Thyroid gland (tissue), 4 donors: ENCODE data around the gene PTPN21. TPM values are rescaled to one million over a fixed set of nuclear protein-coding genes. Genes with fewer than 3 reads are reported as not detected.

Experiments
- DNase-seq, 2 donors: peaks; one replicate each; pipeline ENCODE4 v3.0.0-alpha.2; 2019
- H3K27ac ChIP-seq, 3 donors: fragments of 200-600 bp; sonication (generic); 1 replicate in 2 of 3; 2 replicates in 1 of 3; pipeline ENCODE4 v1.5.1; 2016 to 2019; ENCODE audit warnings: mild to moderate bottlenecking in 1 of 3, moderate library complexity in 1 of 3
- H3K27me3 ChIP-seq: fragments of 200-600 bp; sonication (generic); one replicate; pipeline ENCODE4 v1.5.1; 2019
- H3K36me3 ChIP-seq, 2 donors: fragments of 200-600 bp; sonication (generic); one replicate each; pipeline ENCODE4 v1.5.1; 2016 to 2019
- H3K4me1 ChIP-seq, 2 donors: fragments of 200-600 bp; sonication (generic); one replicate each; pipeline ENCODE4 v1.5.1; 2017 to 2019
- H3K4me3 ChIP-seq, 3 donors: fragments of 200-600 bp; sonication (generic); replicated peaks in 1 of 3; 1 replicate in 2 of 3; 2 replicates in 1 of 3; pipeline ENCODE4 v1.5.1; 2016; ENCODE audit warnings: mild to moderate bottlenecking in 1 of 3
- H3K9me3 ChIP-seq: fragments of 200-600 bp; sonication (generic); one replicate; pipeline ENCODE4 v1.5.1; 2017
- POLR2A ChIP-seq, 2 donors: fragments of 450-650 bp; IDR thresholded peaks; one replicate each; pipeline ENCODE4 v1.6.1; 2017; ENCODE audit warnings: antibody characterized with exemption in 2 of 2, mild to moderate bottlenecking in 2 of 2, moderate library complexity in 1 of 2
- WGBS, 2 donors: methylation state at CpG; one replicate each; pipeline ENCODE4 v1.1.5; 2017; 5-methylcytosine and 5-hydroxymethylcytosine counted together
- intact Hi-C: fragments of 100-400 bp; cut with DNase I; formaldehyde crosslinking; loops from one replicate; pipeline ENCODE4 v1.15.1; 2023
- total RNA-seq, 4 donors: library from RNA; depleted of rRNA; stranded (reverse); fragments of >200 nt; gene quantifications; one replicate each; pipeline ENCODE4 v1.2.3, GENCODE V29; 2016
- TF ChIP-seq, protein P1 (sequence below), 6 experiments: fragments of 200-600 bp in 3 of 6; fragments of 450-650 bp in 3 of 6; sonication (generic) in 3 of 6; IDR thresholded peaks; one replicate each; pipeline ENCODE4 v1.5.1; 2016 to 2019; ENCODE audit warnings: antibody characterized with exemption in 6 of 6, mild to moderate bottlenecking in 2 of 6, inconsistent platforms in 1 of 6, moderate library complexity in 1 of 6

PTPN21 gene
- total RNA-seq, 4 donors from 2014 or later: 32.2 to 40.0 (median 36.1) TPM

DNA sequence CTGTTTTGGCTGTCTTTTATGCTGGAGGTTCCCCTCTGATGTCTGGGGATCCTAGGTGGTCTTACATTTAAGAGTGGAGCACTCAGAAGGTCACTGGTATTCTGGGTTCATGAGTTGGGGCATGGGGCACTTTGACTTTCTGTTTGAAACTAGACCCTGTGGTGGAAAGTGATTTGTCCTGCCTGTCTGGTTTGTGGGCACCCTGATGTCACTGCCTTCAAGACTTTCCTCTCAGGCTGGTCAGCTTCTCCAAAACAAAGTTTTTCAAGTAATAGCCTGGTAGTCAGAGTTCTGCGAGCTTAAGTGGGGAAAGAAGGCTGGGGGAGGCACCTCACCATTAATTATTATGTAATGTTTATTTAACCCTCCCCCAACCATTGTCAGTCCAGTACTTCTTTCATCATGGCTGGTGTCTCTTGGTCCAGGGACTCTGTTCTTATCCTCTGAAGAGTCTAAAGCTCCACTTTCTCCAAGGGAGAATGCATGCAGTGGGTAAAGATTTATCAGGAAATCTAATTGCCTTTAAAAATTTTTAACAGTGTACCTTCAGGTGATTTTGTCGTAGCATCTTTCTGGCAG is 43.4 kb upstream of the PTPN21 start:
- no peak overlapping the region for H3K27ac ChIP-seq
- H3K4me3 ChIP-seq: no peak overlapping the region
- WGBS, 2 donors: 86 to 95% methylated on average over 2 of the region's 2 CpGs
- H3K9me3 ChIP-seq: no peaks in the 10 kb centered on the region
- H3K36me3 ChIP-seq: peaks cover 50 to 51% of the 10 kb centered on the region in 2 donors
- no peak for DNase-seq
- TF ChIP-seq, protein P1, sequence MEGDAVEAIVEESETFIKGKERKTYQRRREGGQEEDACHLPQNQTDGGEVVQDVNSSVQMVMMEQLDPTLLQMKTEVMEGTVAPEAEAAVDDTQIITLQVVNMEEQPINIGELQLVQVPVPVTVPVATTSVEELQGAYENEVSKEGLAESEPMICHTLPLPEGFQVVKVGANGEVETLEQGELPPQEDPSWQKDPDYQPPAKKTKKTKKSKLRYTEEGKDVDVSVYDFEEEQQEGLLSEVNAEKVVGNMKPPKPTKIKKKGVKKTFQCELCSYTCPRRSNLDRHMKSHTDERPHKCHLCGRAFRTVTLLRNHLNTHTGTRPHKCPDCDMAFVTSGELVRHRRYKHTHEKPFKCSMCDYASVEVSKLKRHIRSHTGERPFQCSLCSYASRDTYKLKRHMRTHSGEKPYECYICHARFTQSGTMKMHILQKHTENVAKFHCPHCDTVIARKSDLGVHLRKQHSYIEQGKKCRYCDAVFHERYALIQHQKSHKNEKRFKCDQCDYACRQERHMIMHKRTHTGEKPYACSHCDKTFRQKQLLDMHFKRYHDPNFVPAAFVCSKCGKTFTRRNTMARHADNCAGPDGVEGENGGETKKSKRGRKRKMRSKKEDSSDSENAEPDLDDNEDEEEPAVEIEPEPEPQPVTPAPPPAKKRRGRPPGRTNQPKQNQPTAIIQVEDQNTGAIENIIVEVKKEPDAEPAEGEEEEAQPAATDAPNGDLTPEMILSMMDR (IDR thresholded peaks at IDR 0.05): no peak
- TF ChIP-seq POLR2A (IDR thresholded peaks at IDR 0.05): no peak
- no peaks in the 10 kb centered on the region for H3K4me1 ChIP-seq
- intact Hi-C loops: no loop called here
- no peaks in the 10 kb centered on the region for H3K27me3 ChIP-seq

DNA sequence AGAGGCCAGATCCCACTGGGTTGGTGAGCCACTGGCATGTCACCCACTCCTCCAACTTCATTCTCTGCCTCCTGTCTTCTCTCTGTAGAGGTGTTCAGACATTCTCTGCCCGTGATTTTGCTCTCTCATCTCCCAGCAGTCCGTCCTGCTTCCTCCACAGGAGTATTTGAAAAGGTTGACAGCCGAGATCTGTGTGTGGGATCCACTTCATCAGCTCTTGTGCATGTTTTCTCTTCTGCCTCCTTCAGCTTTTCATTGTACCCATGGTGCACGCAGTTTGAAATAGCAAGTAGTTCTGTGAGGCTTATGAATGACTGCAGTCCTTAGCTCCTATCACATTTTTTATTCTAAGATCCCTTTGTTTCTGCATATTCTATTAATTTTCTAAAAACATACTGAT is 42.8 kb upstream of the PTPN21 start:
- no peak for DNase-seq
- Histone ChIP-seq H3K9me3 (no peaks in the 10 kb centered on the region), H3K4me3 (no peak overlapping the region), H3K27me3 (no peaks in the 10 kb centered on the region), H3K27ac (no peak overlapping the region), H3K4me1 (no peaks in the 10 kb centered on the region), H3K36me3 (peaks cover 44 to 45% of the 10 kb centered on the region in 2 donors)
- 90 to 91% methylated on average over 4 of the region's 4 CpGs for WGBS, 2 donors
- TF ChIP-seq, protein P1 (IDR thresholded peaks at IDR 0.05): no peak
- no peak for TF ChIP-seq POLR2A (IDR thresholded peaks at IDR 0.05)
- intact Hi-C loops: no loop called here

DNA sequence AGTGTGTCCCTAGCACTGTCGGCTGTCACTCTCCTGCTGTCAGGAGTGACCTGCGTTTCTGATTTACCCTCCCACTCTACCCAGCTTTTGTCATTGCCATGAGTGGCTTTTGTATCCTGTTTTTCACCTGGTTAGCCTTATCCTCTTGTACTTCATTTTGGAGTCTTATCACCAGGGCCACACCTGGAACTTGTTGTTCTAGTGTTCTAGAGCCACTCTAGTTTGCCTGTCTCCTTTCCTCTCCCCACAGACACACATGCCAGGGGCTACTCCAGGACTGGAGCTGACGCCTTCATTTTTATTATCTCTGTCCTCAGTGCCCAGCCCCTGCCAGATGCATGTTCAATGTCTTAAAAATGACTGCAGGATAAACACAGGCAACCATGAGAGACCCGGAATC is 42.2 kb upstream of the PTPN21 start:
- WGBS, 2 donors: 93 to 97% methylated on average over 4 of the region's 4 CpGs
- TF ChIP-seq POLR2A (IDR thresholded peaks at IDR 0.05): no peak
- TF ChIP-seq, protein P1 (IDR thresholded peaks at IDR 0.05): no peak
- Histone ChIP-seq H3K4me3 (no peak overlapping the region), H3K27me3 (no peaks in the 10 kb centered on the region), H3K4me1 (no peaks in the 10 kb centered on the region), H3K27ac (no peak overlapping the region), H3K9me3 (no peaks in the 10 kb centered on the region), H3K36me3 (peaks cover 40 to 42% of the 10 kb centered on the region in 2 donors)
- intact Hi-C loops: no loop called here
- DNase-seq: no peak

DNA sequence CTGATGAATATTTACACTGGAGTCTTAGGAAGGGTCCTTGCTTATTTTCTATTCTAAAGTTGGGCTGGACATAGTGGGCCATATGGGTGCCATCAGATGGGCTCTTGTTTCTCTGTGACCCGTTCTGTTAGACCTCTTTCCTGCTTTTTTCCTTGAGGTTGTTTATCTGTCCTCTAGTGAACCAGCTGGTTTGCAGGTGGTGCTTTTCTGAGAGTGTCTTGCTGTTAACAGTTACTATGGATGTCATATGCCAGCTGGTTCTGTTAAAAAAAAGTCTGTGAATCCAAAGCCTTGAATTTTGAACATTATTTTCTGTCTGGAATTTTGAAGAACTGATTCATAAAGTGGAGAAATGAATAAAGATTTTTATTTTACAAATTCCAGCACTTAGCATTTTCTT is 37.2 kb upstream of the PTPN21 start:
- no peak for DNase-seq
- Histone ChIP-seq H3K27me3 (no peaks in the 10 kb centered on the region), H3K9me3 (no peaks in the 10 kb centered on the region), H3K4me3 (no peak overlapping the region), H3K27ac (no peak overlapping the region), H3K36me3 (peaks cover 15 to 18% of the 10 kb centered on the region in 2 donors), H3K4me1 (no peaks in the 10 kb centered on the region)
- TF ChIP-seq POLR2A (IDR thresholded peaks at IDR 0.05): no peak
- TF ChIP-seq, protein P1 (IDR thresholded peaks at IDR 0.05): no peak
- intact Hi-C loops: no loop called here
- WGBS, 2 donors: 36 to 79% methylated on average over 1 of the region's 1 CpG

DNA sequence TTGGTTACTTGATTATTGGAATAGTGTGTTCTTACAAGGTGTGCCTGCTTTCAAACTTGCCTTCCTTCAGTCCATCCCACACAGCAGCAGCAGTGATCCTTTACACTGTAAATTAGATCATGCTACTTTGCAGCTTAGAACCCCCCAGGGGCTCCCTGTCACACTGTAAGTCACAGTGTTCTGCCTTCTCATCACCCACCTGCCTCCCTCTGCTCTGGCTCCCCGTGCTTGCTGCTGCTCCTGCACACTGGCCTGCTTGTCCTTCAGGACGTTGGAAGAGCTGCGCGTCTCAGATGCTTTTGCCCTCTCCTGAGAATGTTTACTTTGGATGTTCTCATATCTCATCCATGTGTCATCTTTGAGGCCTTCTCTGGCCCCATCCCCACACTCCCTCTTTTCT is 35.4 kb upstream of the PTPN21 start:
- no peak for DNase-seq
- H3K4me1 ChIP-seq: no peaks in the 10 kb centered on the region

More for the DNA sequence above, 35.4 kb upstream of the PTPN21 start:
- no peak for TF ChIP-seq POLR2A (IDR thresholded peaks at IDR 0.05)
- TF ChIP-seq, protein P1 (IDR thresholded peaks at IDR 0.05): no peak
- Histone ChIP-seq H3K9me3 (no peaks in the 10 kb centered on the region), H3K36me3 (peaks cover 9 to 16% of the 10 kb centered on the region in 2 donors), H3K4me3 (no peak overlapping the region), H3K27ac (no peak overlapping the region), H3K27me3 (no peaks in the 10 kb centered on the region)
- 74 to 81% methylated on average over 4 of the region's 4 CpGs for WGBS, 2 donors
- intact Hi-C loops: no loop called here
